Uterus (tissue), 2 donors: Measurements from ENCODE around the gene POLR1C.

Source experiments
- CTCF ChIP-seq, 4 experiments: fragments of 200-600 bp in 2 of 4; fragments of 450-650 bp in 2 of 4; sonication (generic) in 2 of 4; IDR thresholded peaks; one replicate each; pipeline ENCODE4 v1.5.1; 2016 to 2019; ENCODE audit warnings: antibody characterized with exemption in 4 of 4, mild to moderate bottlenecking in 2 of 4, moderate library complexity in 1 of 4
- POLR2A ChIP-seq, 2 donors: fragments of 450-650 bp; IDR thresholded peaks; one replicate each; pipeline ENCODE4 v1.6.1; 2016; ENCODE audit warnings: antibody characterized with exemption in 2 of 2, mild to moderate bottlenecking in 1 of 2, moderate library complexity in 1 of 2

GRCh38 chr6:43467752-43468151, 49.1 kb upstream of the POLR1C start:
- TF ChIP-seq CTCF (IDR thresholded peaks at IDR 0.05) (no peak), POLR2A (IDR thresholded peaks at IDR 0.05) (no peak)
